PC-9 (cell line): Measurements from ENCODE around the gene CBY2. TPM values are rescaled to one million over a fixed set of nuclear protein-coding genes. Genes with fewer than 3 reads are reported as not detected.

Source experiments
- BruUV-seq: library from RNA; stranded (reverse); fragments of 400-500 nt; replicated peaks from 2 replicates; lab custom pipeline; 2021; lab: Mats Ljungman, UMichigan
- CTCF ChIA-PET: fragments of 300-600 bp; sonication (Branson Sonifier 250); formaldehyde crosslinking; loops from one replicate; lab custom pipeline; 2022; ENCODE audit warnings: antibody characterized with exemption; lab: Charles Lee
- POLR2A ChIA-PET: fragments of 300-600 bp; sonication (Branson Sonifier 250); formaldehyde crosslinking; loops from one replicate; lab custom pipeline; 2022; ENCODE audit warnings: antibody characterized with exemption; ENCODE audit not compliant: unreplicated experiment; lab: Charles Lee
- DNase-seq, 2 experiments: peaks; one replicate each; pipeline versions ENCODE4 v3.0.0 to v3.0.0-alpha.2; 2015 to 2022; ENCODE audit warnings: mixed read lengths in 1 of 2
- H2AFZ ChIP-seq: fragments of 200-600 bp; sonication (generic); 2 replicates; pipeline ENCODE4 v1.8.1; 2017; ENCODE audit warnings: antibody characterized with exemption
- H3F3A ChIP-seq: fragments of 200-600 bp; sonication (generic); 2 replicates; pipeline ENCODE4 v1.8.1; 2017; ENCODE audit warnings: antibody characterized with exemption, mild to moderate bottlenecking, low read depth; ENCODE audit not compliant: insufficient read depth
- H3K27ac ChIP-seq: fragments of 200-600 bp; sonication (generic); 2 replicates; pipeline ENCODE4 v1.6.1; 2016; ENCODE audit warnings: mixed run types
- H3K27me3 ChIP-seq: fragments of 200-600 bp; sonication (generic); 2 replicates; pipeline ENCODE4 v1.6.1; 2016; ENCODE audit warnings: low read depth, mixed run types; ENCODE audit not compliant: insufficient read depth
- H3K36me3 ChIP-seq: fragments of 200-600 bp; sonication (generic); 2 replicates; pipeline ENCODE4 v1.6.1; 2016; ENCODE audit warnings: low read depth, mixed run types
- H3K4me1 ChIP-seq: fragments of 200-600 bp; sonication (generic); replicated peaks from 2 replicates; pipeline ENCODE4 v1.6.1; 2016; ENCODE audit warnings: mixed run types; ENCODE audit not compliant: insufficient read depth
- H3K4me2 ChIP-seq: fragments of 200-600 bp; sonication (generic); 2 replicates; pipeline ENCODE4 v1.6.1; 2017; ENCODE audit warnings: mixed run types
- H3K4me3 ChIP-seq: fragments of 200-600 bp; sonication (generic); 2 replicates; pipeline ENCODE4 v1.6.1; 2016; ENCODE audit warnings: mixed run types
- H3K79me2 ChIP-seq: fragments of 200-600 bp; sonication (generic); 2 replicates; pipeline ENCODE4 v1.6.1; 2017; ENCODE audit warnings: low read depth, mixed run types
- H3K9me2 ChIP-seq: fragments of 200-600 bp; sonication (generic); 2 replicates; pipeline ENCODE4 v1.8.1; 2017; ENCODE audit warnings: mild to moderate bottlenecking; ENCODE audit not compliant: insufficient read depth
- H3K9me3 ChIP-seq: fragments of 200-600 bp; sonication (generic); 2 replicates; pipeline ENCODE4 v1.8.1; 2016; ENCODE audit warnings: low read depth; ENCODE audit not compliant: insufficient read depth
- H4K20me1 ChIP-seq: fragments of 200-600 bp; sonication (generic); 2 replicates; pipeline ENCODE4 v1.8.1; 2017; ENCODE audit not compliant: insufficient read depth
- CTCF ChIP-seq: fragments of 200-600 bp; sonication (generic); conservative IDR thresholded peaks from 2 replicates; pipeline ENCODE4 v1.6.1; 2017; ENCODE audit warnings: mixed run types, antibody characterized with exemption, mild to moderate bottlenecking, moderate library complexity
- EZH2 ChIP-seq: fragments of 200-600 bp; sonication (generic); IDR thresholded peaks from 2 replicates; pipeline ENCODE4 v1.8.0; 2017; ENCODE audit warnings: antibody characterized with exemption, low read depth
- intact Hi-C: fragments of 100-400 bp; cut with micrococcal nuclease; formaldehyde crosslinking; loops from one replicate; pipeline ENCODE4 v1.10.0; 2022; ENCODE audit not compliant: unreplicated experiment
- total RNA-seq: library from RNA; stranded (reverse); gene quantifications from 2 replicates; pipeline ENCODE4 v1.2.3, GENCODE V29; 2021

Gene CBY2
- total RNA-seq, 1 experiment from 2014 or later: not detected

GRCh38 chr13:45711951-45712350 lies 9.8 kb downstream of the CBY2 start:
- no peaks in the 10 kb centered on the region for H3K9me2 ChIP-seq
- H3K4me2 ChIP-seq: no peak overlapping the region
- no peaks in the 10 kb centered on the region for H3K79me2 ChIP-seq
- H2AFZ ChIP-seq: no peak overlapping the region
- H3K4me3 ChIP-seq: no peak overlapping the region
- intact Hi-C loops: no loop called here
- ChIA-PET CTCF (no interaction called here), POLR2A (no interaction called here)
- no TSS peak for BruUV-seq
- H4K20me1 ChIP-seq: no peaks in the 10 kb centered on the region
- peaks cover 73% of the 10 kb centered on the region for H3K27me3 ChIP-seq
- H3K4me1 ChIP-seq: no peaks in the 10 kb centered on the region
- no peaks in the 10 kb centered on the region for H3F3A ChIP-seq
- DNase-seq: no peak
- no peaks in the 10 kb centered on the region for H3K36me3 ChIP-seq
- H3K27ac ChIP-seq: no peak overlapping the region
- TF ChIP-seq EZH2 (no peak), CTCF (no peak)
- H3K9me3 ChIP-seq: no peaks in the 10 kb centered on the region

GRCh38 chr13:45713106-45713690 lies 11.1 kb downstream of the CBY2 start:
- POLR2A ChIA-PET: no interaction called here
- DNase-seq: no peak

GRCh38 chr13:45713721-45714120 lies 11.6 kb downstream of the CBY2 start:
- H3F3A ChIP-seq: no peaks in the 10 kb centered on the region
- no peaks in the 10 kb centered on the region for H3K9me3 ChIP-seq
- no peaks in the 10 kb centered on the region for H3K9me2 ChIP-seq
- H4K20me1 ChIP-seq: no peaks in the 10 kb centered on the region
- TF ChIP-seq CTCF (no peak), EZH2 (no peak)
- H3K4me2 ChIP-seq: no peak overlapping the region
- POLR2A ChIA-PET: no interaction called here
- no peaks in the 10 kb centered on the region for H3K79me2 ChIP-seq
- peaks cover 75% of the 10 kb centered on the region for H3K27me3 ChIP-seq
- no peak overlapping the region for H3K4me3 ChIP-seq
- H3K36me3 ChIP-seq: no peaks in the 10 kb centered on the region
- H2AFZ ChIP-seq: no peak overlapping the region
- H3K4me1 ChIP-seq: no peaks in the 10 kb centered on the region
- CTCF ChIA-PET: no interaction called here
- BruUV-seq: no TSS peak
- no peak for DNase-seq
- no peak overlapping the region for H3K27ac ChIP-seq
- intact Hi-C loops: no loop called here

More at GRCh38 chr13:45713106-45713690, 11.1 kb downstream of the CBY2 start:
- TF ChIP-seq CTCF (no peak), EZH2 (no peak)
- intact Hi-C loops: no loop called here
- CTCF ChIA-PET: no interaction called here
- Histone ChIP-seq H3F3A (no peaks in the 10 kb centered on the region), H3K27me3 (peaks cover 73% of the 10 kb centered on the region), H3K9me3 (no peaks in the 10 kb centered on the region), H2AFZ (no peak overlapping the region), H3K79me2 (no peaks in the 10 kb centered on the region), H3K9me2 (no peaks in the 10 kb centered on the region), H3K4me1 (no peaks in the 10 kb centered on the region), H4K20me1 (no peaks in the 10 kb centered on the region), H3K4me3 (no peak overlapping the region), H3K27ac (no peak overlapping the region), H3K36me3 (no peaks in the 10 kb centered on the region), H3K4me2 (no peak overlapping the region)
- BruUV-seq: no TSS peak
